Measurements from ENCODE around the gene C15orf39.

The C15orf39 gene

GRCh38 chr15:75174102-75174501, 27.6 kb upstream of the C15orf39 start:
- DNase-seq: no peak

- no peak for DNase-seq
Observed at GRCh38 chr15:75174729-75175128, 27.0 kb upstream of the C15orf39 start.

GRCh38 chr15:75176396-75176761, 25.3 kb upstream of the C15orf39 start:
- no peak for DNase-seq

GRCh38 chr15:75177360-75178071, 24.2 kb upstream of the C15orf39 start:
- DNase-seq: no peak

GRCh38 chr15:75178171-75178937, 23.3 kb upstream of the C15orf39 start:
- no peak for DNase-seq

GRCh38 chr15:75178938-75179745, 22.5 kb upstream of the C15orf39 start:
- no peak for DNase-seq

GRCh38 chr15:75179746-75180140, 21.9 kb upstream of the C15orf39 start:
- DNase-seq: no peak

- no peak for DNase-seq
Observed at GRCh38 chr15:75181780-75182179, 19.9 kb upstream of the C15orf39 start.

GRCh38 chr15:75182187-75183131, 19.2 kb upstream of the C15orf39 start:
- DNase-seq: no peak

GRCh38 chr15:75185271-75186029, 16.2 kb upstream of the C15orf39 start:
- DNase-seq: no peak

GRCh38 chr15:75186044-75186443, 15.6 kb upstream of the C15orf39 start:
- no peak for DNase-seq

- DNase-seq: no peak
Observed at GRCh38 chr15:75188499-75188898, 13.2 kb upstream of the C15orf39 start.

GRCh38 chr15:75191235-75191634, 10.4 kb upstream of the C15orf39 start:
- no peak for DNase-seq

- no peak for DNase-seq
Observed at GRCh38 chr15:75192307-75192706, 9.4 kb upstream of the C15orf39 start.

- no peak for DNase-seq
Observed at GRCh38 chr15:75193272-75193671, 8.4 kb upstream of the C15orf39 start.

- no peak for DNase-seq
Observed at GRCh38 chr15:75193976-75194375, 7.7 kb upstream of the C15orf39 start.

GRCh38 chr15:75194397-75194796, 7.3 kb upstream of the C15orf39 start:
- DNase-seq: no peak

- DNase-seq: no peak
Observed at GRCh38 chr15:75195122-75195765, 6.4 kb upstream of the C15orf39 start.

- no peak for DNase-seq
Observed at GRCh38 chr15:75195766-75196241, 5.9 kb upstream of the C15orf39 start.

- no peak for DNase-seq
Observed at GRCh38 chr15:75197062-75197630, 4.5 kb upstream of the C15orf39 start.

Data from EL (cell line).